GM12878 (cell line): Measurements from ENCODE around the gene TARBP2. TPM values are rescaled to one million over a fixed set of nuclear protein-coding genes. Genes with fewer than 3 reads are reported as not detected.

Experiments
- ATAC-seq: fragments of 200-7000 bp; cut with Tn5 transposase; 3 replicates; pipeline ENCODE4 v1.9.1; 2020; ENCODE audit warnings: mild to moderate bottlenecking, moderate library complexity
- BruUV-seq: library from RNA; stranded (reverse); fragments of 400-500 nt; replicated peaks from 2 replicates; lab custom pipeline; 2021; lab: Mats Ljungman, UMichigan
- CTCF ChIA-PET: fragments of 300-600 bp; sonication (Branson Sonifier 250); formaldehyde crosslinking; extraction: SDS; loops from one replicate; lab custom pipeline; 2021; ENCODE audit warnings: inconsistent platforms; lab: Yijun Ruan, JAX
- POLR2A ChIA-PET: fragments of 350-600 bp; formaldehyde crosslinking; extraction: SDS; loops from one replicate; lab custom pipeline; 2021; ENCODE audit warnings: inconsistent platforms; lab: Charles Lee
- RAD21 ChIA-PET: fragments of 300-600 bp; sonication (Branson Sonifier 250); formaldehyde crosslinking; loops from one replicate; lab custom pipeline; 2023; ENCODE audit warnings: antibody characterized with exemption; ENCODE audit not compliant: unreplicated experiment; lab: Charles Lee
- SMC1A ChIA-PET: fragments of 300-600 bp; sonication (Branson Sonifier 250); formaldehyde crosslinking; loops from one replicate; lab custom pipeline; 2023; ENCODE audit not compliant: unreplicated experiment, uncharacterized antibody; lab: Charles Lee
- DNase-seq: peaks from one replicate; pipeline ENCODE4 v3.0.0-alpha.2; 2011; ENCODE audit warnings: low read depth, low spot score
- FAIRE-seq: peaks from 3 replicates; lab custom pipeline; 2011; peaks lifted over from hg19 to GRCh38; lab: Jason Lieb, UNC
- H2AFZ ChIP-seq: 2 replicates; pipeline ENCODE4 v1.6.0; 2011; ENCODE audit warnings: low read depth, low read length, control low read depth; ENCODE audit not compliant: control insufficient read depth
- H3K27ac ChIP-seq: 2 replicates; pipeline ENCODE4 v1.5.1; 2011; ENCODE audit warnings: control low read depth; ENCODE audit not compliant: control insufficient read depth, insufficient read depth
- H3K27me3 ChIP-seq, 2 experiments: replicated peaks in 1 of 2; 2 replicates each; pipeline versions ENCODE4 v1.6.0 to v1.6.1; 2011; ENCODE audit warnings: low read length in 1 of 2; ENCODE audit not compliant: control insufficient read depth in 2 of 2, insufficient read depth in 2 of 2
- H3K36me3 ChIP-seq, 2 experiments: 2 replicates each; pipeline ENCODE4 v1.5.1; 2011; ENCODE audit warnings: low read length in 1 of 2; ENCODE audit not compliant: control insufficient read depth in 2 of 2, insufficient read depth in 2 of 2
- H3K4me1 ChIP-seq: 2 replicates; pipeline ENCODE4 v1.6.1; 2011; ENCODE audit warnings: mild to moderate bottlenecking, low read length, moderate library complexity, mixed read lengths; ENCODE audit not compliant: control insufficient read depth, insufficient read depth
- H3K4me2 ChIP-seq: 2 replicates; pipeline ENCODE4 v1.6.0; 2011; ENCODE audit warnings: control low read depth; ENCODE audit not compliant: control insufficient read depth, insufficient read depth
- H3K4me3 ChIP-seq: fragments of 200-600 bp; sonication (generic); 2 replicates; pipeline ENCODE4 v1.5.1; 2016
- H3K79me2 ChIP-seq: 2 replicates; pipeline ENCODE4 v1.6.0; 2011; ENCODE audit warnings: low read length; ENCODE audit not compliant: control insufficient read depth, insufficient read depth
- H3K9ac ChIP-seq: 2 replicates; pipeline ENCODE4 v1.8.0; 2011; ENCODE audit warnings: low read length, control low read depth, mixed read lengths; ENCODE audit not compliant: control insufficient read depth, insufficient read depth
- H3K9me3 ChIP-seq: replicated peaks from 3 replicates; pipeline ENCODE4 v1.5.1; 2011; ENCODE audit warnings: mild to moderate bottlenecking, low read length; ENCODE audit not compliant: control insufficient read depth, insufficient read depth
- H4K20me1 ChIP-seq: 2 replicates; pipeline ENCODE4 v1.6.0; 2011; ENCODE audit not compliant: control insufficient read depth, insufficient read depth
- BHLHE40 ChIP-seq, 2 experiments: fragments of 450-650 bp in 1 of 2; IDR thresholded peaks; 2 replicates each; pipeline ENCODE4 v1.6.1; 2011 to 2017; ENCODE audit warnings: low read depth in 2 of 2, borderline replicate concordance in 1 of 2, improper control_type of control experiment in 1 of 2, low read length in 1 of 2, mild to moderate bottlenecking in 1 of 2
- NKRF ChIP-seq: fragments of 450-650 bp; conservative IDR thresholded peaks from 2 replicates; pipeline ENCODE4 v1.6.1; 2017; ENCODE audit warnings: mild to moderate bottlenecking, moderate library complexity
- PAX5 ChIP-seq: IDR thresholded peaks from 2 replicates; pipeline ENCODE4 v1.6.1; 2011; ENCODE audit warnings: low read depth, low read length, borderline replicate concordance
- POLR2A ChIP-seq: IDR thresholded peaks from 2 replicates; pipeline ENCODE4 v1.6.1; 2011; ENCODE audit warnings: low read depth, mild to moderate bottlenecking, low read length
- SUZ12 ChIP-seq: fragments of 200-600 bp; sonication (generic); IDR thresholded peaks from one replicate; pipeline ENCODE4 v1.6.1; 2018; ENCODE audit warnings: antibody characterized with exemption, mild to moderate bottlenecking; ENCODE audit not compliant: unreplicated experiment
- WGBS: methylation state at CpG from one replicate; pipeline ENCODE4 v1.1.6; 2016; ENCODE audit warnings: low lambda C conversion rate; ENCODE audit not compliant: insufficient replicate concordance, insufficient coverage; ENCODE audit errors: missing lambda C conversion rate; 5-methylcytosine and 5-hydroxymethylcytosine counted together
- in situ Hi-C: fragments of 300-500 bp; cut with MboI; formaldehyde crosslinking; loops from 9 replicates; pipeline ENCODE4 v1.14.3; 2018; ENCODE audit warnings: mixed read lengths
- intact Hi-C: fragments of 100-400 bp; cut with micrococcal nuclease; formaldehyde crosslinking; loops from one replicate; pipeline ENCODE4 v1.14.2; 2022; ENCODE audit not compliant: unreplicated experiment
- polyA plus RNA-seq, 11 experiments: library from polyadenylated mRNA; depleted of rRNA in 4 of 11; unstranded in 6 of 11; stranded (reverse) in 5 of 11; fragments of >200 nt; fragmentation: Nextera tagmentation in 4 of 11; fragmentation: Illumina TruSeq in 1 of 11; extraction: Ambion mirVana in 4 of 11; extraction: Trizol in 1 of 11; gene quantifications; 1 replicate in 1 of 11; 2 replicates in 10 of 11; pipeline versions ENCODE4 v1.2.1 to v1.2.3, GENCODE V29; 2011 to 2016; ENCODE audit warnings: inconsistent platforms in 2 of 11, missing spikeins in 2 of 11, low read depth in 1 of 11
- total RNA-seq, 4 experiments: library from RNA; depleted of rRNA in 3 of 4; stranded (reverse); fragments of >200 nt in 3 of 4; fragmentation: Illumina TruSeq in 1 of 4; extraction: Trizol in 1 of 4; gene quantifications; 2 replicates each; pipeline versions ENCODE4 v1.2.1 to v1.2.3, GENCODE V29; 2013 to 2021

TARBP2 gene
- total and polyA plus RNA-seq, 10 of the 15 experiments (the other 5 are each of a cell fraction or from before 2014, with no cell fraction given): 5.5 to 60.1 (median 36.8) TPM

GRCh38 chr12:53462935-53463334 lies 38.1 kb upstream of the TARBP2 start:
- Histone ChIP-seq H3K4me3 (no peak overlapping the region), H4K20me1 (peaks cover 17% of the 10 kb centered on the region)
- FAIRE-seq: no peak

More at GRCh38 chr12:53462935-53463334, 38.1 kb upstream of the TARBP2 start:
- no peaks in the 10 kb centered on the region for H3K27me3 ChIP-seq
- no peaks in the 10 kb centered on the region for H3K9me3 ChIP-seq
- ChIA-PET CTCF (interaction anchor here (1.3 kb wide), 1 partner anchor 111 kb away, joined by 3 read pairs; no protein-coding TSS in a partner anchor), SMC1A (no interaction called here)
- peak; percentile 6; the same call in 1 of the 3 replicates for ATAC-seq
- H3K27ac ChIP-seq: no peak overlapping the region
- peaks cover 38 to 78% of the 10 kb centered on the region in 2 experiments for H3K36me3 ChIP-seq
- H2AFZ ChIP-seq: no peak overlapping the region
- H3K4me1 ChIP-seq: peaks cover 4% of the 10 kb centered on the region
- in situ Hi-C loops: no loop called here
- intact Hi-C loops: no loop called here
- no peak for TF ChIP-seq BHLHE40 (IDR thresholded peaks at IDR 0.05; ENCODE audit: borderline replicate concordance in 1 of 2, low read depth in 2 of 2, low read length in 1 of 2)
- no peak for TF ChIP-seq SUZ12
- TF ChIP-seq PAX5: no peak
- peak; percentile 24; the same call in 1 of the 2 replicates for TF ChIP-seq POLR2A
- TF ChIP-seq NKRF: no peak
- TF ChIP-seq, all 136 proteins: peak for 1
- H3K4me2 ChIP-seq: no peak overlapping the region; the same call in 1 of the 2 replicates
- RAD21 ChIA-PET: no interaction called here
- DNase-seq: no peak
- POLR2A ChIA-PET: interaction anchor here (0.6 kb wide), 1 partner anchor 74 kb away, joined by 3 read pairs; no protein-coding TSS in a partner anchor
- BruUV-seq: no TSS peak
- H3K79me2 ChIP-seq: peaks cover 39% of the 10 kb centered on the region
- H3K9ac ChIP-seq: no peak overlapping the region
- WGBS: 87% methylated on average over 3 of the region's 3 CpGs
